Measurements from ENCODE around the gene SLC15A5. TPM values are rescaled to one million over a fixed set of nuclear protein-coding genes. Genes with fewer than 3 reads are reported as not detected.

The SLC15A5 gene
- total and polyA plus RNA-seq, 2 of the 4 experiments (the other 2 are of a cell fraction): not detected

DNA sequence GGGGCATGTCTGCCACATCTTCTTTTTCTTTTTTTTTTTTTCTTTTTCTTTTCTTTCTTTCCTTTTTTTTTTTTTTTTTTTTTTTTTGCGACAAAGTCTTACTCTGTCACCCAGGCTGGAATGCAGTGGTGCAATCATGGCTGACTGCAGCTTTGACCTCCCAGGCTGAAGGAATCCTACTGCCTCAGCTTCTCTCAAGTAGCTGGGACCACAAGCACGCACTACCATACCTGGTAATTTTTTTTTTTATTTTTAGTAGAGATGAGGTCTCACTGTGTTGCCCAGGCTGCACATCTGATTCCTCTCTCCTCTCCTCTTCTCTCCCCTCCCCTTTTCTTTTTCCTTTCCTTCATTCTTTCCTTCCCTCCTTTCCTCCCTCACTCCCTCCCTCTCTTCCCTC lies 18.5 kb downstream of the SLC15A5 start:
- Histone ChIP-seq H3K4me3 (ENCODE audit: insufficient read depth, low read depth, low read length) (no peak overlapping the region), H3K79me1 (ENCODE audit: low read depth in 1 of 2, low read length in 2 of 2) (no peaks in the 10 kb centered on the region), H4K5ac (ENCODE audit: low read depth, low read length) (no peak overlapping the region), H3K9me3 (ENCODE audit: control insufficient read depth, insufficient read depth, low read length) (no peaks in the 10 kb centered on the region), H3K56ac (ENCODE audit: extremely low read depth, insufficient read depth, low read length) (no peak overlapping the region), H2AFZ (replicated peaks; ENCODE audit: low read length, poor library complexity) (no peak overlapping the region), H2BK20ac (ENCODE audit: low read depth, low read length) (no peak overlapping the region), H3K18ac (ENCODE audit: low read depth, low read length) (peak overlapping the region; percentile 57; the same call in 1 of the 2 replicates), H3K9ac (ENCODE audit: low read depth, low read length) (no peak overlapping the region), H3K27me3 (ENCODE audit: control insufficient read depth, insufficient read depth, low read length) (no peaks in the 10 kb centered on the region), H4K20me1 (ENCODE audit: insufficient read depth, low read length) (no peaks in the 10 kb centered on the region), H4K8ac (ENCODE audit: low read depth in 2 of 2, low read length in 2 of 2) (no peak overlapping the region), H3K4me1 (ENCODE audit: control insufficient read depth, insufficient read depth, low read length) (no peaks in the 10 kb centered on the region), H3K4ac (ENCODE audit: low read depth, low read length) (no peak overlapping the region), H2AK9ac (replicated peaks; ENCODE audit: low read depth, low read length, poor library complexity) (no peak overlapping the region), H2BK120ac (ENCODE audit: low read depth, low read length) (no peak overlapping the region), H2AK5ac (ENCODE audit: low read depth, low read length) (no peak overlapping the region), H3K9me1 (ENCODE audit: insufficient read depth, low read length) (no peaks in the 10 kb centered on the region), H3K36me3 (ENCODE audit: control insufficient read depth, insufficient read depth, low read length) (no peaks in the 10 kb centered on the region), H2BK5ac (ENCODE audit: low read depth, low read length, poor library complexity, severe bottlenecking) (peak overlapping the region; percentile 36), H2BK15ac (ENCODE audit: low read depth, low read length) (no peak overlapping the region), H3K4me2 (ENCODE audit: low read depth, low read length) (no peak overlapping the region), H3K14ac (replicated peaks; ENCODE audit: low read depth, low read length) (no peak overlapping the region), H3K27ac (ENCODE audit: insufficient read depth, low read length) (no peak overlapping the region), H4K91ac (ENCODE audit: insufficient read depth, low read depth, low read length) (no peak overlapping the region), H3K23ac (ENCODE audit: low read depth, low read length) (no peak overlapping the region)
- CTCF ChIA-PET: no interaction called here
- ATAC-seq (ENCODE audit: low read depth) (peak; percentile 63), DNase-seq (no peak)
- intact Hi-C loops (cut with micrococcal nuclease) (no loop called here), dilution Hi-C loops (cut with HindIII; ENCODE audit: low sequenced_read_pairs, unreplicated experiment) (no loop called here), in situ Hi-C loops (cut with MboI; ENCODE audit: low sequenced_read_pairs) (no loop called here)
- POLR2A ChIA-PET (ENCODE audit: unreplicated experiment): no interaction called here
- WGBS, 2 experiments (ENCODE audit: extremely low coverage in 2 of 2, insufficient read length in 1 of 2): no CpG with 5 or more reads among the region's 2 CpGs
- TF ChIP-seq BHLHE40 (IDR thresholded peaks at IDR 0.05; ENCODE audit: low read depth, low read length) (no peak), MAFK (IDR thresholded peaks at IDR 0.05; ENCODE audit: low read depth, low read length) (no peak), ELK1 (IDR thresholded peaks at IDR 0.05; ENCODE audit: borderline replicate concordance, low read depth, low read length) (no peak), MXI1 (IDR thresholded peaks at IDR 0.05; ENCODE audit: borderline replicate concordance, low read depth, low read length) (no peak), MAZ (IDR thresholded peaks at IDR 0.05; ENCODE audit: borderline replicate concordance, low read depth, low read length) (no peak), CEBPB (IDR thresholded peaks at IDR 0.05; ENCODE audit: low read depth, low read length) (no peak), CHD1 (IDR thresholded peaks at IDR 0.05; ENCODE audit: low read depth, low read length) (no peak), RFX5 (IDR thresholded peaks at IDR 0.05; ENCODE audit: low read depth, low read length) (no peak), SMC3 (IDR thresholded peaks at IDR 0.05; ENCODE audit: low read depth, low read length) (no peak), FOS (IDR thresholded peaks at IDR 0.05; ENCODE audit: low read depth, low read length) (no peak), POLR2A (IDR thresholded peaks at IDR 0.05; ENCODE audit: low read depth, low read length) (no peak), RAD21 (IDR thresholded peaks at IDR 0.05; ENCODE audit: low read length) (no peak)
- TF ChIP-seq, protein P1, sequence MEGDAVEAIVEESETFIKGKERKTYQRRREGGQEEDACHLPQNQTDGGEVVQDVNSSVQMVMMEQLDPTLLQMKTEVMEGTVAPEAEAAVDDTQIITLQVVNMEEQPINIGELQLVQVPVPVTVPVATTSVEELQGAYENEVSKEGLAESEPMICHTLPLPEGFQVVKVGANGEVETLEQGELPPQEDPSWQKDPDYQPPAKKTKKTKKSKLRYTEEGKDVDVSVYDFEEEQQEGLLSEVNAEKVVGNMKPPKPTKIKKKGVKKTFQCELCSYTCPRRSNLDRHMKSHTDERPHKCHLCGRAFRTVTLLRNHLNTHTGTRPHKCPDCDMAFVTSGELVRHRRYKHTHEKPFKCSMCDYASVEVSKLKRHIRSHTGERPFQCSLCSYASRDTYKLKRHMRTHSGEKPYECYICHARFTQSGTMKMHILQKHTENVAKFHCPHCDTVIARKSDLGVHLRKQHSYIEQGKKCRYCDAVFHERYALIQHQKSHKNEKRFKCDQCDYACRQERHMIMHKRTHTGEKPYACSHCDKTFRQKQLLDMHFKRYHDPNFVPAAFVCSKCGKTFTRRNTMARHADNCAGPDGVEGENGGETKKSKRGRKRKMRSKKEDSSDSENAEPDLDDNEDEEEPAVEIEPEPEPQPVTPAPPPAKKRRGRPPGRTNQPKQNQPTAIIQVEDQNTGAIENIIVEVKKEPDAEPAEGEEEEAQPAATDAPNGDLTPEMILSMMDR (conservative IDR thresholded peaks at IDR 0.05; ENCODE audit: low read depth, low read length): no peak
- TF ChIP-seq, protein P2, sequence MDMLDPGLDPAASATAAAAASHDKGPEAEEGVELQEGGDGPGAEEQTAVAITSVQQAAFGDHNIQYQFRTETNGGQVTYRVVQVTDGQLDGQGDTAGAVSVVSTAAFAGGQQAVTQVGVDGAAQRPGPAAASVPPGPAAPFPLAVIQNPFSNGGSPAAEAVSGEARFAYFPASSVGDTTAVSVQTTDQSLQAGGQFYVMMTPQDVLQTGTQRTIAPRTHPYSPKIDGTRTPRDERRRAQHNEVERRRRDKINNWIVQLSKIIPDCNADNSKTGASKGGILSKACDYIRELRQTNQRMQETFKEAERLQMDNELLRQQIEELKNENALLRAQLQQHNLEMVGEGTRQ (IDR thresholded peaks at IDR 0.05; ENCODE audit: low read depth, low read length): no peak
- BruUV-seq (replicated peaks): no TSS peak

Data from IMR-90 (cell line).